ENCODE measurements around the gene GALNT10.
A peak's percentile ranks its signal among the peaks of the same experiment; 100 is the strongest.

Gene GALNT10

GRCh38 chr5:154352960-154353548, 162.5 kb downstream of the GALNT10 start:
- peak; percentile 40 for DNase-seq (ENCODE audit: low read depth)

- DNase-seq (ENCODE audit: low read depth): peak; percentile 39
These were observed 164.6 kb downstream of the GALNT10 start for GRCh38 chr5:154355129-154355611.

- DNase-seq (ENCODE audit: low read depth): peak; percentile 44
These were observed 165.6 kb downstream of the GALNT10 start for GRCh38 chr5:154356020-154356655.

GRCh38 chr5:154356958-154357357, 166.4 kb downstream of the GALNT10 start:
- DNase-seq (ENCODE audit: low read depth): no peak

- DNase-seq (ENCODE audit: low read depth): peak; percentile 90
These were observed 168.1 kb downstream of the GALNT10 start for GRCh38 chr5:154358516-154359220.

GRCh38 chr5:154359221-154359573, 168.7 kb downstream of the GALNT10 start:
- DNase-seq (ENCODE audit: low read depth): no peak

- DNase-seq (ENCODE audit: low read depth): peak; percentile 85
These were observed 169.7 kb downstream of the GALNT10 start for GRCh38 chr5:154360241-154360640.

GRCh38 chr5:154363411-154363810, 172.9 kb downstream of the GALNT10 start:
- no peak for DNase-seq (ENCODE audit: low read depth)

- DNase-seq (ENCODE audit: low read depth): no peak
These were observed 174.2 kb downstream of the GALNT10 start for GRCh38 chr5:154364771-154365170.

- DNase-seq (ENCODE audit: low read depth): no peak
These were observed 175.3 kb downstream of the GALNT10 start for GRCh38 chr5:154365823-154366222.

- DNase-seq (ENCODE audit: low read depth): no peak
These were observed 175.8 kb downstream of the GALNT10 start for GRCh38 chr5:154366353-154366752.

- peak; percentile 37 for DNase-seq (ENCODE audit: low read depth)
These were observed 176.6 kb downstream of the GALNT10 start for GRCh38 chr5:154367101-154367500.

- peak; percentile 97 for DNase-seq (ENCODE audit: low read depth)
These were observed 177.7 kb downstream of the GALNT10 start for GRCh38 chr5:154368041-154368800.

- peak; percentile 42 for DNase-seq (ENCODE audit: low read depth)
These were observed 179.1 kb downstream of the GALNT10 start for GRCh38 chr5:154369682-154370081.

GRCh38 chr5:154370119-154370518, 179.6 kb downstream of the GALNT10 start:
- DNase-seq (ENCODE audit: low read depth): peak; percentile 88

- DNase-seq (ENCODE audit: low read depth): no peak
These were observed 180.3 kb downstream of the GALNT10 start for GRCh38 chr5:154370813-154371212.

GRCh38 chr5:154371687-154372086, 181.2 kb downstream of the GALNT10 start:
- peak; percentile 99 for DNase-seq (ENCODE audit: low read depth)

- DNase-seq (ENCODE audit: low read depth): no peak
These were observed 182.1 kb downstream of the GALNT10 start for GRCh38 chr5:154372661-154373060.

- DNase-seq (ENCODE audit: low read depth): peak; percentile 32
These were observed 182.8 kb downstream of the GALNT10 start for GRCh38 chr5:154373326-154373725.

- DNase-seq (ENCODE audit: low read depth): peak; percentile 70
These were observed 183.2 kb downstream of the GALNT10 start for GRCh38 chr5:154373729-154374179.

GRCh38 chr5:154374264-154374663, 183.7 kb downstream of the GALNT10 start:
- no peak for DNase-seq (ENCODE audit: low read depth)

- DNase-seq (ENCODE audit: low read depth): peak; percentile 82
These were observed 184.9 kb downstream of the GALNT10 start for GRCh38 chr5:154375329-154376008.
